Transverse colon (tissue), 4 donors: ENCODE data around the gene PRRG4.
A peak's percentile ranks its signal among the peaks of the same experiment; 100 is the strongest.

Experiments
- POLR2AphosphoS5 ChIP-seq, 3 donors: sonication (generic); formaldehyde crosslinking; IDR thresholded peaks; one replicate each; pipeline ENCODE4 v1.6.1; 2016; ENCODE audit warnings: antibody characterized with exemption in 3 of 3
- TF ChIP-seq, protein P1 (sequence below), 5 experiments: fragments of 200-600 bp in 3 of 5; fragments of 450-650 bp in 2 of 5; sonication (generic) in 3 of 5; IDR thresholded peaks; 1 replicate in 2 of 5; 2 replicates in 3 of 5; pipeline ENCODE4 v1.5.1; 2016 to 2017; ENCODE audit warnings: antibody characterized with exemption in 5 of 5, inconsistent platforms in 3 of 5, mild to moderate bottlenecking in 2 of 5, moderate library complexity in 1 of 5

DNA sequence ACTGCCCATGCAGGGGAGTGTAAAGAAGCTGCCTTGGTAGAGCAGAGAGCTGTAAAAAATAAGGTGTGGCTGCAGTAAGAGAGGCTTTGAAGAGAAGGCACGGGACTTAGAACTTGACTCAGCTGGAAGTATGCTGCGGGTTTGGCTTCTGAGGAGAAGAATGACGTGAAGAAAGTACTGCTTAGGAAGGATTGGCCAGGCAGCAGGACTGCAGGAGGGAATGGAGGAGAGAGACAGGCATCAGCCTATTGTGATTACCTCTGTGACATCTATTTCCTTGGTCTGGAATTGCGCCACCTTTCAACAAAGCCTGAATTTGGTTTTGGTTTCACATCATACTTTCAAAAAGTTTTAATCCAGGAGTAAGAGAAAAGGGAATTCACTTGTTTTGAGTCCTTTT lies 22.5 kb downstream of the PRRG4 start:
- TF ChIP-seq, protein P1, sequence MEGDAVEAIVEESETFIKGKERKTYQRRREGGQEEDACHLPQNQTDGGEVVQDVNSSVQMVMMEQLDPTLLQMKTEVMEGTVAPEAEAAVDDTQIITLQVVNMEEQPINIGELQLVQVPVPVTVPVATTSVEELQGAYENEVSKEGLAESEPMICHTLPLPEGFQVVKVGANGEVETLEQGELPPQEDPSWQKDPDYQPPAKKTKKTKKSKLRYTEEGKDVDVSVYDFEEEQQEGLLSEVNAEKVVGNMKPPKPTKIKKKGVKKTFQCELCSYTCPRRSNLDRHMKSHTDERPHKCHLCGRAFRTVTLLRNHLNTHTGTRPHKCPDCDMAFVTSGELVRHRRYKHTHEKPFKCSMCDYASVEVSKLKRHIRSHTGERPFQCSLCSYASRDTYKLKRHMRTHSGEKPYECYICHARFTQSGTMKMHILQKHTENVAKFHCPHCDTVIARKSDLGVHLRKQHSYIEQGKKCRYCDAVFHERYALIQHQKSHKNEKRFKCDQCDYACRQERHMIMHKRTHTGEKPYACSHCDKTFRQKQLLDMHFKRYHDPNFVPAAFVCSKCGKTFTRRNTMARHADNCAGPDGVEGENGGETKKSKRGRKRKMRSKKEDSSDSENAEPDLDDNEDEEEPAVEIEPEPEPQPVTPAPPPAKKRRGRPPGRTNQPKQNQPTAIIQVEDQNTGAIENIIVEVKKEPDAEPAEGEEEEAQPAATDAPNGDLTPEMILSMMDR (IDR thresholded peaks at IDR 0.05) = no peak
- TF ChIP-seq POLR2AphosphoS5 (IDR thresholded peaks at IDR 0.05) = peak in 1 of 3 donors; percentile 12
